GM12864 (cell line): ENCODE data around the gene PGAP3.

Experiments
- DNase-seq: peaks from one replicate; pipeline ENCODE4 v3.0.0-alpha.2; 2011; ENCODE audit warnings: low read depth
- H3K4me3 ChIP-seq: 2 replicates; pipeline ENCODE4 v1.5.1; 2011; ENCODE audit warnings: mild to moderate bottlenecking, low read depth, low read length, control low read depth
- CTCF ChIP-seq: IDR thresholded peaks from 2 replicates; pipeline ENCODE4 v1.5.1; 2011; ENCODE audit warnings: low read depth, mild to moderate bottlenecking, moderate library complexity, low read length, control low read depth, inconsistent platforms; ENCODE audit errors: missing control alignments

PGAP3 gene

GRCh38 chr17:39623356-39623950 is 64.4 kb downstream of the PGAP3 start:
- no peak for DNase-seq
- peak; percentile 95 for TF ChIP-seq CTCF
- H3K4me3 ChIP-seq: no peak overlapping the region

- TF ChIP-seq CTCF: no peak
- DNase-seq: no peak
- H3K4me3 ChIP-seq: peak overlapping the region; percentile 46
These were observed 65.4 kb downstream of the PGAP3 start for GRCh38 chr17:39622380-39623006.

- peak overlapping the region; percentile 46 for H3K4me3 ChIP-seq
- DNase-seq: no peak
- TF ChIP-seq CTCF: peak; percentile 100
These were observed 66.1 kb downstream of the PGAP3 start for GRCh38 chr17:39621523-39622379.
